Karpas-422 (cell line): Measurements from ENCODE around the gene SH3GL2. TPM values are rescaled to one million over a fixed set of nuclear protein-coding genes. Genes with fewer than 3 reads are reported as not detected.

ENCODE experiments used
- DNase-seq: peaks from one replicate; pipeline ENCODE4 v3.0.0-alpha.2; 2015
- H2AFZ ChIP-seq: fragments of 200-600 bp; sonication (generic); 2 replicates; pipeline ENCODE4 v1.6.1; 2014; ENCODE audit warnings: antibody characterized with exemption, low read length, mixed read lengths
- H3K27ac ChIP-seq: fragments of 200-600 bp; sonication (generic); 2 replicates; pipeline ENCODE4 v1.5.1; 2014; ENCODE audit warnings: mild to moderate bottlenecking, low read length, moderate library complexity
- H3K27me3 ChIP-seq: fragments of 200-600 bp; sonication (generic); 2 replicates; pipeline ENCODE4 v1.6.1; 2014; ENCODE audit warnings: low read length, mixed read lengths
- H3K36me3 ChIP-seq: fragments of 200-600 bp; sonication (generic); 2 replicates; pipeline ENCODE4 v1.6.1; 2014; ENCODE audit warnings: low read length, mixed read lengths; ENCODE audit not compliant: insufficient read depth
- H3K4me1 ChIP-seq: fragments of 200-600 bp; sonication (generic); 2 replicates; pipeline ENCODE4 v1.6.1; 2014; ENCODE audit warnings: mild to moderate bottlenecking, low read length, mixed read lengths
- H3K4me2 ChIP-seq: fragments of 200-600 bp; sonication (generic); 2 replicates; pipeline ENCODE4 v1.6.1; 2014; ENCODE audit warnings: low read length, low read depth, mild to moderate bottlenecking; ENCODE audit not compliant: poor library complexity, severe bottlenecking
- H3K4me3 ChIP-seq: fragments of 200-600 bp; sonication (generic); 2 replicates; pipeline ENCODE4 v1.5.1; 2014; ENCODE audit warnings: mild to moderate bottlenecking, antibody characterized with exemption, low read length, mixed read lengths
- H3K79me2 ChIP-seq: fragments of 200-600 bp; sonication (generic); 2 replicates; pipeline ENCODE4 v1.6.1; 2014; ENCODE audit warnings: mild to moderate bottlenecking, low read length, mixed read lengths
- H3K9ac ChIP-seq: fragments of 200-600 bp; sonication (generic); 2 replicates; pipeline ENCODE4 v1.6.0; 2014; ENCODE audit warnings: low read length
- H3K9me2 ChIP-seq: fragments of 200-600 bp; sonication (generic), shearing (Covaris generic); replicated peaks from 2 replicates; pipeline ENCODE4 v1.6.0; 2014; ENCODE audit warnings: mild to moderate bottlenecking, low read length, moderate library complexity; ENCODE audit not compliant: insufficient read depth
- H3K9me3 ChIP-seq: fragments of 300-700, 200-600 bp; sonication (generic); 2 replicates; pipeline ENCODE4 v1.6.1; 2014; ENCODE audit warnings: low read length, mixed read lengths
- H4K20me1 ChIP-seq: fragments of 200-600 bp; sonication (generic); 2 replicates; pipeline ENCODE4 v1.6.1; 2014; ENCODE audit warnings: mild to moderate bottlenecking, antibody characterized with exemption, low read length, low read depth; ENCODE audit not compliant: insufficient read depth
- total RNA-seq: library from RNA; depleted of rRNA; stranded (reverse); fragments of >200 nt; shearing (Covaris generic); gene quantifications from 2 replicates; pipeline ENCODE4 v1.2.3, GENCODE V29; 2014; ENCODE audit warnings: low replicate concordance

The SH3GL2 gene
- total RNA-seq, 1 experiment from 2014 or later, result not detected

DNA sequence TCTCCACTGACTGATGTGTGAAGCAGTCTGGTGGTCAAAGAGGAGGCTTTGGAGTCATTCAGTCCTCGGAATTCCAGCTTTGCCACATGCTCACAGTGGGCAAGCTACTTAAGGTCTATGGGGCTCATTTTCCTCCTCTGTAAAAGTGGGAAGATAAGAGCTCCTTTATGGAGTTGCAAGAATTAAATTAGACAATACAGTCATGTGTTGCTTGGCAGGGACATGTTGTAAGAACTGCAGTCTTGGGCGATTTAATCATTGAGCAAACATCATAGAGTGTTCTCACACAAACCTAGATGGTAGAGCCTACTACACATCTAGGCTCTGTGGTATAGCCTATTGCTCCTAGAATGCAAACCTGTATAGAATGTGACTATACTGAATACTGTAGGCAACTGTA, 253.9 kb downstream of the SH3GL2 start:
- Histone ChIP-seq H3K4me3 (no peak overlapping the region), H3K27ac (no peak overlapping the region), H3K4me1 (no peaks in the 10 kb centered on the region), H3K9ac (no peak overlapping the region), H3K9me3 (no peaks in the 10 kb centered on the region), H3K36me3 (no peaks in the 10 kb centered on the region), H3K4me2 (no peak overlapping the region), H4K20me1 (no peaks in the 10 kb centered on the region), H3K9me2 (no peaks in the 10 kb centered on the region), H3K27me3 (no peaks in the 10 kb centered on the region), H3K79me2 (no peaks in the 10 kb centered on the region), H2AFZ (no peak overlapping the region)
- no peak for DNase-seq

DNA sequence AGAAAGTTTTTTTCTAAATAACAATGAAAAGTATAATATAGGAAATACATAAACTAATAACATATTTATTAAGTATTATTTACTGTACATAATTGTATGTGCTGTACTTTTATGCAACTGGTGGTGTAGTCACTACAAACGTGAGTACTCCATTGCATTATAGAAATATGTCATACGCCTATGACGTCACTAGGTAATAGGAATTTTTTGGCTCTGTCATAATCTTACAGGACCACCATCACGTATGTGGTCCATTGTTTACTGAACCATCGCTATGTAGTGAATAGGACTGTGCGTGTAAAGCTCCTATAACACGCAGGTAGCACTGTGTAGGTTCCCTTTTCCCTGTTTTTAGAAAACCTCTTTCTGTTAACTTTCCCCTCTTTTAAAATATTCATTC, 255.0 kb downstream of the SH3GL2 start:
- DNase-seq, result no peak
- Histone ChIP-seq H3K79me2 (no peaks in the 10 kb centered on the region), H3K27me3 (no peaks in the 10 kb centered on the region), H3K4me2 (no peak overlapping the region), H4K20me1 (no peaks in the 10 kb centered on the region), H3K9me2 (no peaks in the 10 kb centered on the region), H3K4me1 (no peaks in the 10 kb centered on the region), H3K4me3 (no peak overlapping the region), H3K27ac (no peak overlapping the region), H3K36me3 (no peaks in the 10 kb centered on the region), H2AFZ (no peak overlapping the region), H3K9me3 (no peaks in the 10 kb centered on the region), H3K9ac (no peak overlapping the region)

DNA sequence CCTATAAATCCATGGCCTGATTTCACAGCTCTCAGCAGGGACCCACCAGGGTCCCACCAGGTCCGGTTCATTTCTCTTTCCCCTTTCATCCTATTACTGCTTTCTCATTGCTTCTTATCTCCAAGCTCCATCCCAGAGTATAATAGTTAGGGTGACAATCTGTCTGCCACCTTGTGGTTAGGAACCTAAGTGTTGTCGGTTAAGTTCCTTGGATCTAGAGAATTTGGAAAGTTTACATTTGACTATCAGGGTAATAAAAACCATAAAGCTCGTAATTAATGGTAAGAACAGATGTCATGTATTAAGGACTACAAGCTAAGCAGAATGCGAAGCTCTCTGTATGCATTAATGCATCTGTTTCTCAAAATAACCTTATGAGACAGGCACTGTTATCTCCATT, 259.1 kb downstream of the SH3GL2 start:
- DNase-seq, result no peak
- Histone ChIP-seq H3K4me2 (no peak overlapping the region), H3K27me3 (no peaks in the 10 kb centered on the region), H3K79me2 (no peaks in the 10 kb centered on the region), H3K9me2 (no peaks in the 10 kb centered on the region), H3K27ac (no peak overlapping the region), H3K9me3 (no peaks in the 10 kb centered on the region), H3K4me3 (no peak overlapping the region), H3K9ac (no peak overlapping the region), H3K4me1 (no peaks in the 10 kb centered on the region), H3K36me3 (no peaks in the 10 kb centered on the region), H4K20me1 (no peaks in the 10 kb centered on the region), H2AFZ (no peak overlapping the region)

DNA sequence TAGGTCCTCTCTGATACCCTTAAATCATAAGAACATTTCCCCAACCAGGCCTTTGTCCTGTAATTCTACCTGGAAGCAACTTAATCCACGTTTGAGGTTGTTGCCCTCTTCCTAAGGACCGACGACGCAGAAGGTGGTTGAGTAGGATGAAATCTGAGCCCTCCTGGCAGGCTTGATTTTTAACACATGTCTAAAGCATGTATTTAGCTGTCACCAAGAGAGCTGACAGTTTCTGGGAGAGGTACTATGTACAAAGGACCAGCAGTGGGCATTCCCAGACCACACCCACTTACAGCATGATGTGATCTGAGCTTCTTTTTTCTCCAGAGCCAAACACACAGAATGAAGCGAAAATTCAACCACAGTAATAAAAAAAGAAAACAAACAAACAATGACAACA, 260.9 kb downstream of the SH3GL2 start:
- Histone ChIP-seq H3K27ac (no peak overlapping the region), H3K9me3 (no peaks in the 10 kb centered on the region), H4K20me1 (no peaks in the 10 kb centered on the region), H3K4me3 (no peak overlapping the region), H3K79me2 (no peaks in the 10 kb centered on the region), H3K27me3 (no peaks in the 10 kb centered on the region), H3K9ac (no peak overlapping the region), H3K4me1 (no peaks in the 10 kb centered on the region), H3K36me3 (no peaks in the 10 kb centered on the region), H3K9me2 (no peaks in the 10 kb centered on the region), H3K4me2 (no peak overlapping the region), H2AFZ (no peak overlapping the region)
- DNase-seq, result no peak

DNA sequence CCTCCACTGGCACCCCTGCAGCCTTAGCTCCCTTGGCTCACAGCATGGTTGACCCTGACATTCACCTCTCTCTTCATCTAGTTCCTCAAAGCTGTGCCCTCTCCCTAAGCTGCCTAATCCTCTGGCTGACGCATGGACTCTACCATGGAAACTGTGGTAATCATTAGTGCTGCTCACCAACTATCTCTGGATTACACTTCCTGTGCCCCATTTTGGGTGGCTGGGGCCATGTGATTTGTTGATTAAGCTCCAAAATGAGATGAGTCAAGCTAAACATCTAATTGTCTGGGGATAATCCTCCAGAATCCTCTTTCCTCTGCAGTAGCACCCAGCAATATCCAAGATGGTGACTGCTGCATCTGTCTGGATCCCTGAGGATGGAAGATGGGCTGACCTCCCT, 264.4 kb downstream of the SH3GL2 start:
- Histone ChIP-seq H3K27ac (no peak overlapping the region), H3K4me2 (no peak overlapping the region), H3K4me3 (no peak overlapping the region), H2AFZ (no peak overlapping the region), H3K9me2 (no peaks in the 10 kb centered on the region), H3K27me3 (no peaks in the 10 kb centered on the region), H4K20me1 (no peaks in the 10 kb centered on the region), H3K4me1 (no peaks in the 10 kb centered on the region), H3K9me3 (0 out of 2 replicates have a peak, but pooled peaks cover 6% of the 10 kb centered on the region), H3K79me2 (no peaks in the 10 kb centered on the region), H3K36me3 (no peaks in the 10 kb centered on the region), H3K9ac (no peak overlapping the region)
- DNase-seq, result no peak
